HG03064 (cell line): ENCODE results near the gene PCSK6.

Experiments
- ATAC-seq: cut with Tn5 transposase; IDR thresholded peaks from one replicate; pipeline ENCODE4 v1.9.1; 2021; ENCODE audit warnings: low read depth; ENCODE audit not compliant: unreplicated experiment

The PCSK6 gene

DNA sequence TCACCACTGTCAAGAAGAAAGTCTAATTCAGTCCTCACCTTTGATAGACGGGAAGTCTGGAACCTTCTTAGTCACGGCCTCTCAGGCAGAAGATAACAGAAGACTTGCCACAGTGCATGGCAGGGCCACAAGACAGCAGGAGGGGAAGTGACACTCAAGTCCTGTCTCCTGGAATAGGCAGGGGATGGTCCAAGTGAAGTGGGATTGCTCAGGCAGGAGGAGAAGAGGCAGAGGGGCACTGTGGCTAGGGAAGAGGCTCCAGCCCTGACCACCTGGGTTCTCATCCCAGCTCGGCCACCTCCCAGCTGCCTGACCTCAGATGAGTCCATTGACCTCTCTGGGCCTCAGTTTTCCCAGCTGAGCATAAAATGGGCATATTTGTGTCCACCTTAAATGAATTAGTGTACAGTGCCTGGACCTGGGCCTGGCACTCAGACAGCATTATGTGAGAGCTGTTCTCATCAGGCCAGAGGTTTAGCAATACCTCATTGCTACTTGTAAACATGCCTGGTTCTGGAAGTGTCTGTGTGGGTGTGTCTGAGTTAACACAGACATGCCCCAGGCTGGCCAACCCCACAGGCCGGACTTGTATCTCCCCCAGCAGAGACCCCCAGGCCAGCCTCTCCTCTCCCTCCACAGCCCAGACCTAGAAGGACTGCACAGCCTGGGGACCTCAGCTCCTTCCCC, 11.5 kb upstream of the PCSK6 start:
- ATAC-seq = no peak

DNA sequence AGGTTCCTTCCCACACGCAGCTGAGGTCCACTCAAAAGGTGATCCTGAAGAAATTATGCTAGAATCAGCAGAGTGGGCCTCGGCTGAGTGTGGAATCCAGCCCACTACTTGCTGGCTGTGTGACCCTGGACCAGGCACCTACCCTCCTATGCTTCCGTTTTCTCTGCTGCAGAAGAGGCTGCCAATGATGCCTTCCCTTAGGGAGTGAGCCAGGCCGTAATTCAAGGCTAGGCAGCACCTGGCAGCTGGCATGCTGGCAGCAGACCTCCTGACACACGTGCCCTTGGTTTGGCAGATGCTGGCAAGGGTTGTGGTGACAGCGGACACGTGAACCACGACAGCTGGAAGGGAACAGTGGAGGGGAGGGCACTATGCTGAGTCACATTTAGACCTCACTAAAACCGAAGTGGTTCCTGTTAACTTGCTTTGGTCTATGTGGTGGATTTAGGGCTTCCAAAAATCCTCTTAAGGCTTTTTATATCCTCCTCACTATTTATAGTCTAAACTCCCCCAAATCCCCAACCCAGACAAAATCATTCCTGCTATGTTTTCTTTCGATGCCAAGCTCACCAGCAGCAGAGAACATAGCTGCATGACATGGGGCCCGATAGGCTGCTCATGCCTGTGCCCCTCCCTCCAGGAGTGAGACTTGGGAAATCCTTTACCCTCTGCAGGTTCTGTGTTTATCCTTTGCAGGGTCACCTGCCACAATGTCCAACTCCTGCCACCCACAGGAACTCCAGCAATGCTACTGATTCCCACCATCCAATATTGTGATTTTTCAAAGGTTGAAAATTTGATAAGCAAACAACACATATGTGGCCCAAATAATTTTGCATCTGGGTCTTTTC, 10.6 kb upstream of the PCSK6 start:
- peak; percentile 52 for ATAC-seq

DNA sequence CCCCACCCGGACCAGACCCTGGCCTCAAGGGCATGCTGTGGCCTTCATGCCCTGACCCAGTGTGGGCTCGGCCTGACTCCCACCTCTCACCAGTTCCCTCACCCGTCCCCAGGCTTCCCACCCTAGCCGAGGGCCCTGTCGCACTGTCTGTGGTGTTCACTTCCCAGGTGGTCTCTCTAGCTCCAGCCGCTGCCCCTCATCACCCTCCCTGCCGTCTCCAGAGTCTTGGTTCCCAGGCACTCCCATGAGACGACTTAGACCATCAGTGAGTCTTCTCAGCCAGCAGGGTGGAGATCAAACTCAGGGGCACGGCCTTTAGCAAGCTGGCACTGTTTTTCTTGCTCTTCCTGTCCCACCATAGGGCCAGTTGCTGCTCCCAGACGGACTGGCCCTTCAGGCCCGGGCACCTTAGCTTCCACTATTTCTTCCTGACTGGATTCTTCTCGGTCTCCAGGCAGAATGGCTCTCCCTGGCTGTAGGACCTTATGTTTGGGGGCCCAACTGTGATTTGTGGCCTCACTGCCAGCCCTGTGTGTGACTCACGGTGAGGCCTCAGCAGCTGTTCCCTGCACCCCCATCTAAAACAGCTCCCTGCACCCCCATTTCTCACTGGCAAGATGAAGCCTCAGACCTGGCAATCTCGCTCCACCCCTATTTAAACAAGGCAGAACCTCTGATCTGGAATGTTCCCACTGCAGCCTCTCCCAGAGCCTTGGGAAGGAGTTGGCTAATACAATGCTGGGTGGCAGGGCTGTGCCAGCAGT, 9.4 kb upstream of the PCSK6 start:
- ATAC-seq = no peak

- no peak for ATAC-seq
Observed at GRCh38 chr15:101498076-101498716, 8.7 kb upstream of the PCSK6 start.

DNA sequence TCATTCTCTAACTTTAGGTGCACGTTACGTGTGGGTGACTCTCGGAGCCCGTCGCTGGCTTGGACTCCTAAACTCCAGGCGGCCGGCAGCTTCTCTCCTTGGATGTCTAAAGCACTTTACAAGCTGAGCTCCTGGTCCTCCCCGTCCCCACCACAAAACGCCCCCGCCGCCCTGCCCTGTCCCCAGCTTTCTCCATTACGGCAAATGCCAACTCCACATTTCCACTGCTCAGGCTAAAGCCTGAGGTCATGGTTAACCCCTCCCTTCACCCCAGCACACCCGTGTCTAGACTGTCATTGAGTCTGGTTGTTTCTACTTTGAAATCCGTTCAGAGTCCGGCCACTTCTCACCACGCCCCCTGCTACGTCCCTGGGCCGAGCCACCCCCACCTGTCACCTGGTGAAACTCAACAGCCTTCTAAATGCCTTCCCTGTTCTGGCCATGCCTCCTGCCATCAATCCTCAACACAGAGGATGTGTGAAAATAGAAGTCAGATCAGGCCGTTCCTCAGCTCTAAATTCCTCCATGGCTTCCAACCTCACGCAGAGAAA, 8.1 kb upstream of the PCSK6 start:
- no peak for ATAC-seq

GRCh38 chr15:101497017-101497416, 7.5 kb upstream of the PCSK6 start:
- no peak for ATAC-seq

DNA sequence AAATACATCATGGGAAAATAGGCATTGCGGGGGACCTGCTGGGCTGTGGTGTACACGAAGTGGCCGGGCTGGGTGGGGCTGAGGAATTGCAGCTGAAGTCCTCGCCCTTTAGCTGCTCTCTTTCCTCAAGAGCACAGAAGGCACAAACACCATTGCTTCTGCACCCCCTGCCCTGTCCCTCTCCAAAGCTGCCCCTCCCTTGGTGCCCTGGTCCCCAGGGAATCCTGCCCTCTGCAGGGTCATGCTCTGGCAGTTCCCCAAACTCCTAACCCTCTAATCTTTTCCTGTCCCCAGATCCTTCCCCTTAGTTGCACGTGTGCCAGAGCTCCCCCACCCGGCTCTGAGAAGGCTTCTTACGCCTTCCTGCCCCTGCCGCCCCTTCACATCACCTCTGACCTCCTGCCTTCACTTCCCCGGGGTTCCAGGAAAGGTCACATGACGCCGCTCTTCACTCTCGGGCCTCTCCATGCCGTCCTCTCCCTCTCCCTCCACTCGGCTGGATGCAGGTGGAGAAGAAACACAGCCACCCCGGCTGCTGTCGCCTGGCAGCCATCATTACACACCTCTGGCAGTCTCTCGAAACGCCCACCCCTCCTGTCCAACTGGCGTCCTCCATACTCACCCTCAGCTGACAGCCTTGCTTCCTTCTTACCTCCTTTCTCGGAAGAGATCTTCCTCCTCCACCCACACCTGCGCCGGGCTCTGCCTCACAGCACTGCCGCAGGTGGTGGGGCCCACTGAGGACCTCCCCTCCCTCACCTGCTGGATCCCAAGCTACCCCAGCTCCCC, 6.9 kb upstream of the PCSK6 start:
- ATAC-seq = no peak

- no peak for ATAC-seq
Observed at GRCh38 chr15:101495334-101496197, 6.1 kb upstream of the PCSK6 start.

GRCh38 chr15:101494251-101494796, 4.8 kb upstream of the PCSK6 start:
- ATAC-seq = no peak

- no peak for ATAC-seq
Observed at GRCh38 chr15:101492766-101493692, 3.5 kb upstream of the PCSK6 start.

- no peak for ATAC-seq
Observed at GRCh38 chr15:101491734-101492640, 2.5 kb upstream of the PCSK6 start.

DNA sequence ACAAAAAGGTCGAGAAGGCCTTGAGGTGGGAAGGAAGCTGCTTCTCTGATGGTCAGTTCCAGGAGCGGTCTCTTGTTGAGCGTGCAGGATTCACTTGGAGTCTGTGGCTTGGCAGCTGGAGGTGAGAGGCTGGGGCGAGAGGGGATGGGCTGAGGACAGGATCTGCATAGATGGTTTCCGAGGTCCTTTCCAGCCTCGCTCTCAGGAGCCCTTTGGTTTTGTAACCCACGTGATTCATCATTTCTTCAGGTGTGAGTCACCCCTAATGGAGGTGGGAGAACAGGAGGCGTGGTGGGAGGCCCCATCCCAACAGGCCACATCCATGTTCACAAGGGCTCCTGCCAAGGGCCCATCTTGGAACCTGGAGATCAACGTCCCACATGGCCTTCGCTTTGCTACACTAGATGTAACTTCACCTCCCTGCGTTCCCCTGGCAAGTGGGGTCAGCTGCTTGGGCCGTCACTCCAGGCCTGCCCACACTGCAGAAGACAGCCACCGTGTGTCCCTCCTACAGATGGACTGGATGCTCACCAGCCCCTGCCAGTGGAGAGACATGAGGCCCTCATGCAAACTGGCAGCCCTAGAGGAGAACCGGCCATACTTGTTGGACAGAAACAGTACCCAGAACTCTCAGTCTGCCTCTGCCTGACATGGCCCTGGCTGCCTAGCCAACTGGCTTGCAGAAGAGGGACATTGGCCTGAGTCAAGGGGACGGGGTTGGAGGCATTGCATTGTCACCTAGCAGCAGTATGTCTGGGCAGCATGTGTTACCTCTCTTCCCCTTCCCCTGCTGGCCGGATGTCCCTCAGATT, 1.6 kb upstream of the PCSK6 start:
- ATAC-seq = no peak

GRCh38 chr15:101490408-101490891, 943 bp upstream of the PCSK6 start:
- ATAC-seq = no peak

- no peak for ATAC-seq
Observed at GRCh38 chr15:101489237-101489598, 289 bp downstream of the PCSK6 start.

GRCh38 chr15:101488300-101489164, 975 bp downstream of the PCSK6 start:
- ATAC-seq = no peak
